HG03575 (cell line): ENCODE data around the gene ILDR1.

Experiments
- ATAC-seq: cut with Tn5 transposase; IDR thresholded peaks from one replicate; pipeline ENCODE4 v1.9.1; 2021; ENCODE audit not compliant: unreplicated experiment, insufficient number of reproducible peaks, low FRiP score; ENCODE audit errors: extremely low read depth

The ILDR1 gene

DNA sequence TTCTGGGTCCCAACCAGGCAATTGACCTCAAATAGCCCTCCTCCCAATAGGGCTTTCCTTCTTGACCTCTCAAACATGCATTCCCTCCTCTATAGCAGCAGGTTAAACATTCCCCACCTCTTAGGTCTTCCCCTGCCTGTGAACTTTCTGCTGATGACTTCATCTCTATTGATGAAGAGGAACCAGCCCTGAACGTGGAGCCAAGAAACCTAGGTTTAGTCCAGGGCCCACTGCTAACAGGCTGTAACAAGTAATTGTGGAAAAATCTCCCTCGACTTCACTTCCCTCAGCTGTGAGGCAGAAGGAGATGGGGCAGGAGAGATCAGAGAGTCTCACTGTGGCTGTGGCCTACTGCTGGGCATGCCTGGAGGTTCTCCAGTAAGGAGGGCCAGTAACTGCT, 24.7 kb downstream of the ILDR1 start:
- no peak for ATAC-seq

DNA sequence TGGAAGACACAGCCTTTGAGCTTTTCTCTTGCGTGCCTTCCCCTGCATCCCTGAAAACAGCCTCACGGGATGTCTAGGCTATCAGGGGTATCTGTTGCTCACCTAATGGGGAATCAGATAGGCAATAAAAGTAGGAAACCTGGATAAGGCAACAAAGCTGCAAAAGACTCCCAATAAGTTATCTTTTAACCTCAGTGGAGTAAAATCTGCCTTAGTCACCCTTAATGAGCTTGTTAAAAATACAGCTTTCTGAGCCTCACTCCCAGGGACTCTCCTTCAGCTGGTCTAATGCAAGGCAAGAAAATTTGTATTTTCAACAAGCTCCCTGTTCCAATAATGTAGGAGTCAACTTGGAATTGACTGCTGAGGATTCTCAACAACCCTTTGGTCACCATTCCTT, 25.6 kb downstream of the ILDR1 start:
- no peak for ATAC-seq

DNA sequence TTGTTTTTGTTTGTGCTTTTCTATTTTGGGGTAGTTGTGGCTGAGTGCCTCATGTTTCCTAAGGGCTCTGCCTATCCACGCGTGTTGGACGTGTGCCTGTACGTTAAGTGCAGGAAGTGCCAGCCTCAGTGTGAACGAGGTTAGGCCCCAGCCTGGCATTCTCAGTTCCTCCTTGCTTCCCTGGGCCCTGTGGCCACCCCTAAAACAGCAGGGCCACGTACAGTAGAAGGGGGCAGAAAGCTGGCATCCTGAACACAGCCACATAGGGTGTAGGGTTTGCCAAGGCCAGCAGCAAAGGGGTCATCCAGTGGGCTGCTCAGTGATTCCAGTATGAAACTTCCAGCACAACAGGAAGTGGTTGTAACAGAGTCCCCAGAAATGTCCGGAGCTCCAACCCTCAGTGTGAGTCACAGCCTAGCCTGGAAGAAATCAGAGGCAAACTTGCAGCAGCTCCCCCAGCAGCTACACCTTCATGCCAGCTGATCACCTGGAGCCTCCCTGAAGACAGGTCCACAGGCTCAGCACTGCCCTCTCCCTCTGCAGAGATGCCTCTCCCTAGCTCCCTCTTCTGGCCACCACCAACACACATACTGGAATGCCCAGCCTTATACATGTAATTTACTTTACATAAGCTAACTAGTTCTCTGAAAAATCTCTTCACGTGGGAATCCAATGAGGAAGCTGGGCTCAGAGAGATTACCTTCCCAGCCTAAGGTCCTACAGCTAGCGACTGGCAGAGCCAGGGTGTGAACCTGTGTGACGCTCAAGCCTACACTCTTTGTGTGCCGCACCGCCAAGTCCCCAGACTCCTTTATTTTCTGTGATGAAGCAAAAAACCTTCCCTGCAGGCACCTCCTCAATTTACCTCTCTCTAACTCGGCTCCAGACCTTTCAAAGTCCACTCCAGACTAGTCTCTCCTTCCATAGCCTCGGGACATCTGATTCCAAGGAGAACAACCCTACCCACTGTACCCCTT, 26.6 kb downstream of the ILDR1 start:
- no peak for ATAC-seq

GRCh38 chr3:121994551-121994950, 27.5 kb downstream of the ILDR1 start:
- ATAC-seq, result no peak

DNA sequence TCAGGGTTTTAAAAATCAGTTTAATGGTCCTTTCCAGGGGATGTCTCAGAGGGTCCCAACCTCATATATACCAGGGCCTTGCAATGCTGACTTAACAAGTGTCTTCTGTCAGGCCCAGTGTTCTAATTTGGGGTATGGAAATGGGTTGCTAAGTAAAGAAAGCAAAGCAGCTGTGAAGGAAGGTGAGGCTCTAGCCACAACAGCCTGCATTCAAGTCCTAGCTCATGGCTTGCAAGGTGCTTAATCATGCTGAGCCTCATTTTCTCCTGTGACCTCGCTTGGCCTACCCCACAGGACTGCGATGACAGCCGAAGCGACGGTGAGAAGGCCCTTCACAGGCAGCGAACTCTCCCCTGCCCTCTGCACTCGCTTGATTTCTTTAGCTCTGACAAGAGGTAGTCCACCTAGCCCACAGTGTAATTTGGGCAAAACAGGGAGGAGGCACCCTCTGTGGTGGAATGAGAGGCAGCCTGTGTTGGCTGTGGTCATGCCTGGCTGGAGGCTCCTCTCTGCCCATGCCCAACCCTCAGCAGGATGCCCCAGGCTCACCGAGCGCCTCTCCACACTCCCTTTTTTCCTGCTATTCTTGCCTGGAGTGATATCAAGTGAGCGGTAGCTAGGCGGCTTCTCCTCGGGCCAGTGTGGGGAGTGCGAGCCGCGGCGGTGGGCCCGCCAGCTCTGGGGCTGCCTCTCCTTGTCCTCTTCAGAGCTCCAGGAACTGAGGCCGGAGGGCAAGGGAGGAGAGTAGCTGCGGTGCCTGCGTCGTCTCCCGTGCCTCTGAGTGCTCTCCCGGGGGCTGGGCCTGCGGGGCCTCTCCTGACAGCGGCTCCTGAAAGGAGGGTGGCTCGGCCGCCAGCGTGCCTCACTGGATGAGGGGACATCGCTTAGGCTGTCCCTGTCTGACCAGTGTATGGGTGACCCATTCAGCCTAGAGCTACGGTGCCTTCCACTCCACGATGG, 29.2 kb downstream of the ILDR1 start:
- ATAC-seq, result peak; percentile 60

GRCh38 chr3:121989943-121990342, 32.1 kb downstream of the ILDR1 start:
- no peak for ATAC-seq

GRCh38 chr3:121988146-121988545, 33.9 kb downstream of the ILDR1 start:
- ATAC-seq, result no peak

DNA sequence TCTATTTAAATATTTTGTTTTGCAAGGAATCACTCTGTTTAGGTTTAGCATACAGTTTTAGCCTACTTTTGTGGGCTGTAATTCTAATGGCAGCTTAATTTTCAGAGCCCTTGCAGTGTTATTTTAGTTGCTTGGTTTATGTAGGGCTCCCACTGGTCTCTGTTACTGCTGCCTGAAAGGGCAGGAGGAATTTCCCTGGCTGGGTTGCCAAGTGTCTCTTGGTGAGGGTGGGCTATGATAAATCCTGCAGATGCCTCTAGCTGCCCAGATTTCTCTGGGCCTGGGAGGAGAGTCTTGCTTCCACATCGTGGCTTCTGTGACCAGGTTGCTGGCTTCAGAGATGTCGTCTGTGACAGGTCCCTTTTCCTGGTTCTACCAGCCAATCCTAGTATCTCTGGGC, 36.2 kb downstream of the ILDR1 start:
- ATAC-seq, result no peak

GRCh38 chr3:121981473-121981872, 40.6 kb downstream of the ILDR1 start:
- no peak for ATAC-seq

DNA sequence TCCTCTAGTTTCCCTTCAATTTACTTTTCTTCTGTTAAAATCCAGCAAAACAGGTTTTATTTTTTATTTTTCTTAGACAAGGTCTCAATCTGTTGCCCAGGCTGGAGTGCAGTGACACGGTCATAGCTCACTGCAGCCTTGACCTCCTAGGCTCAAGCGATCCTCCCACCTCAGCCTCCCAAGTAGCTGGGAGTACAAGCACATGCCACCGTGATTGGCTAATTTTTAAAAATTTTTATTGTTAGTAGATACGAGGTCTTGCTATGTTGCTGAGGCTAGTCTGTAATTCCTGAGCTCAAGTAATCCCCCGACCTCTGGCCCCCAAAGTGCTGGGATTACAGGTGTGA, 41.6 kb downstream of the ILDR1 start:
- no peak for ATAC-seq

DNA sequence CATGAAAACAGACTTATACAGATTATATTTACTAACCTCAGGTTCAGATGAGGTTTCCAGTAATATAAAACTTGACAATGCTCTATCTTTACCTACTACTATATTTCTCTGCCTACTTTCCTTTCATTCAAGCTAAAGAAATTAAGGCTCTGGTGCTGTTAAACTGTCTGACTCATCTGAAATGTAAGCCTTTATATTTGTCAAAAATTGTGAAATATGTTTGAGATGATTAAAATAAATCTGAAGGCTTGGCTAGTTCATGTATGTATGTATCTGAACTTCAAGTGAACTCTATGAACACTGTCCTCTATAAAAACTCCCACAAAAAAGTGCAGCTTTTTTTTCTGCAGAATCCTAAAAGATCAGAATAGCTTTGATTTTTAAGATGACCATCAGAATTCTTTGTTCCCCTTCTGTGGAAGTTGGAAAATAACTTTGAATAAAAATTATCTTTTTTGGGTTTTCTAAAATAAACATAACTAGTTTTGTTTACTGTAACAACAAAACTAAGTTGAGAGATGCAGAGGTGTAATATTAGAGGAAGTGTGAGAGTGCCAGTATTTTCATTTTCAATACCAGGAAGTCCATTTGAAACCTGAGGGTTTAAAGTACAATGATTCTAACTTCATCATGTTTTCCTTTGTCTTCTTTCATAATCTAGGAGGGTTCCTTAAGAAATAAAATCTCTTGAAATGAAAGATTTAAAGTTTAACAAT, 42.2 kb downstream of the ILDR1 start:
- no peak for ATAC-seq

DNA sequence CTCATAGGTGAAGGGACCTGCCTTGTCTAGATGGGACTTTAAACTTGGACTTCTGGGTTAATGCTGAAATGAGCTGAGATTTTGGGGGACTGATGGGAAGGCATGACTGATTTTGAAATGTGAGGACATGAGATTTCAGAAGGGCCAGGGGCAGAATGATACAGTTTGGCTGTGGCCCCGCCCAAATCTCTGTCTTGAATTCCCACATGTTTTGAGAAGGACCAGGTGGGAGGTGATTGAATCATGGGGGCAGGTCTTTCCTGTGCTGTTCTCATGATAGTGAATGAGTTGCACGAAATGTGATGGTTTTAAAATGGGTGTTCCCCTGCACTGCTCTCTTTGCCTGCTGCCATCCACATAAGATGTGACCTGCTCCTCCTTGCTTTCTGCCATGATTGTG, 42.8 kb downstream of the ILDR1 start:
- no peak for ATAC-seq

- no peak for ATAC-seq
Measured at GRCh38 chr3:121976727-121977126, 45.3 kb downstream of the ILDR1 start.

DNA sequence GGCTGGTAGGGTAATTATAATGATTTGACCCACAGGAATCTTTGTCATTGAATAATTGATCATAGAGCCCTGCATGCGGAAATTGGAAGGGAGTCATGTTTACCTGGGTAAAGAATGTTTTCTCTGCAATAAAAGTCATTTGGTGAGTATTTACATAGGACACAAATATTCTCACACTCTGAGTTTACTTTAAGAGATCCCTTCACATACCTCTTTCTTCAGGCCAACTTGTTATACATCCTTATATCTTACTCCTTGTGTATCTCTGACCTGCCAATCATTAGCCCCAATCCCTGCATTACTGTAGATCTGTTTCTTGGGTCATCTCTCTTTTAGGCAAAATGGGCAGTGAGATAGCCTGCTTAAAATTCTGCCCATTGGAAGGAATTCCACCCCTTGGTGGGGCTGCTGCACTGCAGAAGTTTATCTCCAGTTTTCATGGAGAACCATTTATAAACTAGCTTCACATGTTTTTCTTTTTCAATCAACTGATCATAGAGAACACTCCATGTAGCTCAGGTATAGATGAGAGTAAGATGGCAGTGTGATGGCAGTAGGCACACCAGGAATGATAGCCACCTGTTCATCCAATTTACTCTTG, 46.2 kb downstream of the ILDR1 start:
- ATAC-seq, result no peak

GRCh38 chr3:121974601-121975111, 47.4 kb downstream of the ILDR1 start:
- ATAC-seq, result no peak

GRCh38 chr3:121970047-121970446, 52.0 kb downstream of the ILDR1 start:
- ATAC-seq, result no peak

DNA sequence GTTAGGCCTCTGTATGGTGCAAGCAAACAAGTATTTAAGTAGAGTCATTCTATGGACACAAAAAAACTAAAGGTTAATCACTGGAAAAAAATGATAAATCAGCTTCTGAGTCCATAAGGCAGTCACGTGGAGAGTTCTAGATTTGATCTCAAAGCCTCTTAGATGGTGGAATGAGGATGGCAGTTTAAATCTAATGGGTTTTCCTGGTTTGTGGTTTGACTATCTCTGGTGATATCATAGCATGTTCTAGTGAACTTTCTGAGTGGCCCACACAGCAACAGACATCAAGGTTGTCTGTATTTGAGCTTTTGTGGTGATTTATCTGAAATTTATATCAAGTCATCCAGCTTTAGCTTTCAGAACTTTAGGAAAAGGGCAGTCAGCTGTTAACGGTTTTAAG, 52.4 kb downstream of the ILDR1 start:
- no peak for ATAC-seq

GRCh38 chr3:121963608-121964007, 58.4 kb downstream of the ILDR1 start:
- ATAC-seq, result no peak

DNA sequence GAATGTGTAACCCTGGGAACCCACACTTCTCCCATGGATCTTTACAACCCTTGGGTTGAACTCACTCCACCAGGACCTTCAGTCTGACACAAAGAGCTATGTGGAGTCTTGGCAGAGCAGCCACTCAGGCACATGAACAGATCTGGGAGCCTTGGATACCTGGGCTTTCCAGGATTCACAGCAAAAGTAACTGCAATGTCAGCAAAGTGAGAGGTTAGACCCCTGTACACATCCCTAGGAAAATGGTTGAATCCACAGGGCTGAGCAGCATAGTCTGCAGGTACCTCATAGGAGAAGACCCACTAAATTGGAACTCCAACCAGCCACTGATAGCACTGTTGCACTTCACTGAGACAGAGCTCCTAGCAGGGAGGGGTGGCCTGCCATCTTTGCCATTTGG, 59.6 kb downstream of the ILDR1 start:
- ATAC-seq, result no peak
